ENCODE data around the gene AIM2. TPM values are rescaled to one million over a fixed set of nuclear protein-coding genes. Genes with fewer than 3 reads are reported as not detected.

The AIM2 gene
- total RNA-seq, result under 1 TPM; 0.28 to 0.42 TPM
- under 1 TPM; 0.28 to 0.33 TPM for polyA plus RNA-seq

GRCh38 chr1:159076438-159077119 is at the start of gene AIM2:
Gene AIM2 (minus strand): TSS chr1:159076766. CDS start chr1:159073499, 3,267 bp downstream.
- Histone ChIP-seq H3K36me3 (ENCODE audit: control insufficient read depth in 4 of 4, insufficient read depth in 3 of 4, low read depth in 1 of 4, low read length in 3 of 4) (no peaks in the 10 kb centered on the region), H3K4me1 (ENCODE audit: control insufficient read depth in 4 of 4, insufficient read depth in 4 of 4, low read length in 3 of 4) (peaks cover 0 to 3% (median 0%) of the 10 kb centered on the region in 4 donors), H3K9me3 (ENCODE audit: control insufficient read depth in 4 of 4, low read length in 3 of 4) (no peaks in the 10 kb centered on the region), H3K27ac (ENCODE audit: low read depth in 1 of 2, low read length in 2 of 2) (peak within 1 kb of the TSS; percentile 39 to 73), H3K27me3 (ENCODE audit: control insufficient read depth in 4 of 4, insufficient read depth in 4 of 4, low read length in 3 of 4) (no peaks in the 10 kb centered on the region), H3K4me3 (ENCODE audit: low read depth in 1 of 3, low read length in 3 of 3) (peak within 1 kb of the TSS in 1 of 3 donors; percentile 8), H3K9ac (ENCODE audit: low read depth in 1 of 2, low read length in 2 of 2) (peak within 1 kb of the TSS in 1 of 2 donors; percentile 16)
- 65% methylated on average over 6 of the region's 6 CpGs for WGBS
- no peak for TF ChIP-seq HNF4A (conservative IDR thresholded peaks at IDR 0.05)
- no peak for TF ChIP-seq TAF1 (conservative IDR thresholded peaks at IDR 0.05)
- TF ChIP-seq EGR1 (IDR thresholded peaks at IDR 0.05; ENCODE audit: low read depth in 2 of 2), result no peak
- TF ChIP-seq SP1 (IDR thresholded peaks at IDR 0.05), result no peak
- TF ChIP-seq ATF3 (IDR thresholded peaks at IDR 0.05), result no peak
- no peak for TF ChIP-seq REST (IDR thresholded peaks at IDR 0.05)
- TF ChIP-seq MAX (IDR thresholded peaks at IDR 0.05), result no peak
- TF ChIP-seq GABPA (IDR thresholded peaks at IDR 0.05 in 1 of 2, conservative IDR thresholded peaks at IDR 0.05 in 1 of 2), result no peak
- TF ChIP-seq RXRA (IDR thresholded peaks at IDR 0.05), result no peak
- no peak for TF ChIP-seq CTCF (IDR thresholded peaks at IDR 0.05; ENCODE audit: low read depth, low read length, missing input control)
- TF ChIP-seq FOXA2 (IDR thresholded peaks at IDR 0.05), result no peak
- no peak for TF ChIP-seq NR2F2 (IDR thresholded peaks at IDR 0.05)
- no peak for DNase-seq (ENCODE audit: low spot score)

GRCh38 chr1:159123587-159123986 is 47.0 kb upstream of the AIM2 start:
- TF ChIP-seq CTCF (IDR thresholded peaks at IDR 0.05; ENCODE audit: low read depth, low read length, missing input control) (no peak), FOXA2 (IDR thresholded peaks at IDR 0.05) (no peak), MAX (IDR thresholded peaks at IDR 0.05) (no peak), RAD21 (IDR thresholded peaks at IDR 0.05) (no peak), RXRA (IDR thresholded peaks at IDR 0.05) (no peak), ZBTB33 (IDR thresholded peaks at IDR 0.05) (no peak), GABPA (IDR thresholded peaks at IDR 0.05 in 1 of 2, conservative IDR thresholded peaks at IDR 0.05 in 1 of 2) (no peak), HNF4G (IDR thresholded peaks at IDR 0.05) (no peak)
- WGBS, result 79% methylated on average over 5 of the region's 5 CpGs

More at GRCh38 chr1:159123587-159123986, 47.0 kb upstream of the AIM2 start:
- Histone ChIP-seq H3K9ac (ENCODE audit: low read depth in 1 of 2, low read length in 2 of 2) (no peak overlapping the region), H3K27me3 (ENCODE audit: control insufficient read depth in 4 of 4, insufficient read depth in 4 of 4, low read length in 3 of 4) (peaks cover 0 to 11% (median under 1%) of the 10 kb centered on the region in 4 donors), H3K27ac (ENCODE audit: low read depth in 1 of 2, low read length in 2 of 2) (no peak overlapping the region), H3K9me3 (ENCODE audit: control insufficient read depth in 4 of 4, low read length in 3 of 4) (peaks cover 0 to 2% (median 0%) of the 10 kb centered on the region in 4 donors), H3K4me3 (ENCODE audit: low read depth in 1 of 3, low read length in 3 of 3) (no peak overlapping the region), H3K36me3 (ENCODE audit: control insufficient read depth in 4 of 4, insufficient read depth in 3 of 4, low read depth in 1 of 4, low read length in 3 of 4) (no peaks in the 10 kb centered on the region), H3K4me1 (ENCODE audit: control insufficient read depth in 4 of 4, insufficient read depth in 4 of 4, low read length in 3 of 4) (no peaks in the 10 kb centered on the region)
- no peak for DNase-seq (ENCODE audit: low spot score)

All from liver (tissue), 9 donors.